WTC11 (cell line): ENCODE results near the gene DNAAF5.

Source experiments
- AR ChIP-seq: fragments of 250-450 bp; sonication (Bioruptor Pico); IDR thresholded peaks from 2 replicates; pipeline ENCODE4 v1.9.0; 2021; ENCODE audit warnings: mild to moderate bottlenecking
- ATF2 ChIP-seq: sonication (generic); formaldehyde crosslinking; IDR thresholded peaks from 2 replicates; pipeline ENCODE4 v1.8.1; 2022; ENCODE audit warnings: low read depth, missing genetic modification reagents, borderline replicate concordance
- ESRRA ChIP-seq: sonication (generic); formaldehyde crosslinking; IDR thresholded peaks from 2 replicates; pipeline ENCODE4 v1.8.1; 2022; ENCODE audit warnings: mild to moderate bottlenecking, missing genetic modification reagents, borderline replicate concordance
- HMGXB4 ChIP-seq: sonication (generic); formaldehyde crosslinking; IDR thresholded peaks from 2 replicates; pipeline ENCODE4 v1.8.1; 2023; ENCODE audit warnings: mild to moderate bottlenecking, moderate library complexity, missing genetic modification reagents
- JUN ChIP-seq: sonication (generic); formaldehyde crosslinking; IDR thresholded peaks from 2 replicates; pipeline ENCODE4 v1.8.0; 2023; ENCODE audit warnings: mild to moderate bottlenecking, missing genetic modification reagents
- RELA ChIP-seq: sonication (generic); formaldehyde crosslinking; IDR thresholded peaks from 2 replicates; pipeline ENCODE4 v1.8.1; 2022; ENCODE audit warnings: missing genetic modification reagents, mild to moderate bottlenecking, borderline replicate concordance
- SMAD3 ChIP-seq: sonication (generic); formaldehyde crosslinking; IDR thresholded peaks from 2 replicates; pipeline ENCODE4 v1.8.0; 2022; ENCODE audit warnings: missing genetic modification reagents, mild to moderate bottlenecking, borderline replicate concordance
- SP1 ChIP-seq: sonication (generic); formaldehyde crosslinking; conservative IDR thresholded peaks from 2 replicates; pipeline ENCODE4 v1.8.1; 2022; ENCODE audit warnings: missing genetic modification reagents
- TCF7 ChIP-seq: sonication (generic); formaldehyde crosslinking; IDR thresholded peaks from 2 replicates; pipeline ENCODE4 v1.8.0; 2022; ENCODE audit warnings: mild to moderate bottlenecking, low read depth, missing genetic modification reagents, moderate library complexity
- TF ChIP-seq, protein P1 (sequence below): fragments of 200-600 bp; IDR thresholded peaks from 2 replicates; pipeline ENCODE4 v1.8.0; 2022; ENCODE audit warnings: antibody characterized with exemption
- TF ChIP-seq, protein P2 (sequence below): sonication (generic); formaldehyde crosslinking; conservative IDR thresholded peaks from 2 replicates; pipeline ENCODE4 v1.8.1; 2022; ENCODE audit warnings: mild to moderate bottlenecking, missing genetic modification reagents
- TF ChIP-seq, protein P3 (sequence below): sonication (generic); formaldehyde crosslinking; IDR thresholded peaks from 2 replicates; pipeline ENCODE4 v1.8.1; 2023; ENCODE audit warnings: mild to moderate bottlenecking, missing genetic modification reagents, moderate library complexity
- TF ChIP-seq, protein P4 (sequence below): sonication (generic); formaldehyde crosslinking; IDR thresholded peaks from 2 replicates; pipeline ENCODE4 v1.8.1; 2022; ENCODE audit warnings: mild to moderate bottlenecking, missing genetic modification reagents, moderate library complexity, borderline replicate concordance

DNA sequence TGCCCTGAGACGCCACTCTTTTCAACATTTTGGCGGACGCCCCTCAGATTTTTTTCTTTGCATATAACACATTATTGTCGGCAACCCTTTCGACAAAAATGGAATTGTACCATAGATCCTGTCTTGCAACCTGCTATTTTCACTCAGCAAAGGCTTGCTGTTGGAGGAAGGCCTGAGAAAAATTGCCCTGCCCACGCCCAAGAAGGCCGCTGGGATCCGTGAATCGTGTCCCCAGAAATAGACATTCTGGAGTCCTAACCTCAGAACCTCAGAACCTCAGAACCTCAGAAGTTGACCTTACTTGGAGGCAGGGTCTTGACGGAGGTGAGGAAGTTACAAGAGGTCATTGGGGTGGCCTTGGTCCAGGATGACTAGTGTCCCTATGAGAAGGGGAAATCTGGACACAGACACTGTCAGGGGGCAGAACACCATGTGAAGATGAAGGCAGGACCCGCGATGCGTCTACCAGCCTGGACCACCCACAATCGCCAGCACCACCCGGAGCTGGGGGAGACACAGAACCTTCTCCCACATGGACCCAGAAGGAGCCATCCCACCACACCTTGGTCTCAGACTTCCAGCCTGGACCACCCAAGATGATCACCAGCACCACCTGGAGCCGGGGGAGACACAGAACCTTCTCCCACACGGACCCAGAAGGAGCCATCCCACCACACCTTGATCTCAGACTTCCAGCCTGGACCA, 19.1 kb upstream of the DNAAF5 start:
- TF ChIP-seq, protein P1, sequence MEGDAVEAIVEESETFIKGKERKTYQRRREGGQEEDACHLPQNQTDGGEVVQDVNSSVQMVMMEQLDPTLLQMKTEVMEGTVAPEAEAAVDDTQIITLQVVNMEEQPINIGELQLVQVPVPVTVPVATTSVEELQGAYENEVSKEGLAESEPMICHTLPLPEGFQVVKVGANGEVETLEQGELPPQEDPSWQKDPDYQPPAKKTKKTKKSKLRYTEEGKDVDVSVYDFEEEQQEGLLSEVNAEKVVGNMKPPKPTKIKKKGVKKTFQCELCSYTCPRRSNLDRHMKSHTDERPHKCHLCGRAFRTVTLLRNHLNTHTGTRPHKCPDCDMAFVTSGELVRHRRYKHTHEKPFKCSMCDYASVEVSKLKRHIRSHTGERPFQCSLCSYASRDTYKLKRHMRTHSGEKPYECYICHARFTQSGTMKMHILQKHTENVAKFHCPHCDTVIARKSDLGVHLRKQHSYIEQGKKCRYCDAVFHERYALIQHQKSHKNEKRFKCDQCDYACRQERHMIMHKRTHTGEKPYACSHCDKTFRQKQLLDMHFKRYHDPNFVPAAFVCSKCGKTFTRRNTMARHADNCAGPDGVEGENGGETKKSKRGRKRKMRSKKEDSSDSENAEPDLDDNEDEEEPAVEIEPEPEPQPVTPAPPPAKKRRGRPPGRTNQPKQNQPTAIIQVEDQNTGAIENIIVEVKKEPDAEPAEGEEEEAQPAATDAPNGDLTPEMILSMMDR = no peak
- TF ChIP-seq SP1 (CRISPR knock-in tag) = no peak
- TF ChIP-seq SMAD3 (CRISPR knock-in tag) = no peak
- TF ChIP-seq, protein P2, sequence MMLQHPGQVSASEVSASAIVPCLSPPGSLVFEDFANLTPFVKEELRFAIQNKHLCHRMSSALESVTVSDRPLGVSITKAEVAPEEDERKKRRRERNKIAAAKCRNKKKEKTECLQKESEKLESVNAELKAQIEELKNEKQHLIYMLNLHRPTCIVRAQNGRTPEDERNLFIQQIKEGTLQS (CRISPR knock-in tag) = no peak
- no peak for TF ChIP-seq ESRRA
- TF ChIP-seq TCF7 = no peak
- TF ChIP-seq, protein P3, sequence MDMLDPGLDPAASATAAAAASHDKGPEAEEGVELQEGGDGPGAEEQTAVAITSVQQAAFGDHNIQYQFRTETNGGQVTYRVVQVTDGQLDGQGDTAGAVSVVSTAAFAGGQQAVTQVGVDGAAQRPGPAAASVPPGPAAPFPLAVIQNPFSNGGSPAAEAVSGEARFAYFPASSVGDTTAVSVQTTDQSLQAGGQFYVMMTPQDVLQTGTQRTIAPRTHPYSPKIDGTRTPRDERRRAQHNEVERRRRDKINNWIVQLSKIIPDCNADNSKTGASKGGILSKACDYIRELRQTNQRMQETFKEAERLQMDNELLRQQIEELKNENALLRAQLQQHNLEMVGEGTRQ (CRISPR knock-in tag) = no peak
- no peak for TF ChIP-seq HMGXB4
- no peak for TF ChIP-seq ATF2
- TF ChIP-seq, protein P4, sequence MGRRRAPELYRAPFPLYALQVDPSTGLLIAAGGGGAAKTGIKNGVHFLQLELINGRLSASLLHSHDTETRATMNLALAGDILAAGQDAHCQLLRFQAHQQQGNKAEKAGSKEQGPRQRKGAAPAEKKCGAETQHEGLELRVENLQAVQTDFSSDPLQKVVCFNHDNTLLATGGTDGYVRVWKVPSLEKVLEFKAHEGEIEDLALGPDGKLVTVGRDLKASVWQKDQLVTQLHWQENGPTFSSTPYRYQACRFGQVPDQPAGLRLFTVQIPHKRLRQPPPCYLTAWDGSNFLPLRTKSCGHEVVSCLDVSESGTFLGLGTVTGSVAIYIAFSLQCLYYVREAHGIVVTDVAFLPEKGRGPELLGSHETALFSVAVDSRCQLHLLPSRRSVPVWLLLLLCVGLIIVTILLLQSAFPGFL (CRISPR knock-in tag) = no peak
- no peak for TF ChIP-seq RELA (CRISPR knock-in tag)
- TF ChIP-seq AR (CRISPR knock-in tag) = no peak
- TF ChIP-seq JUN (CRISPR knock-in tag) = no peak
